Nephron (organoid): ENCODE results near the gene PKD1L1.

Experiments used
- H3K27ac Mint-ChIP-seq, 3 experiments: 2 replicates each; pipeline ENCODE4 v1.8.0; 2020; ENCODE audit warnings: mixed read lengths in 3 of 3, mild to moderate bottlenecking in 2 of 3, moderate library complexity in 1 of 3
- H3K27me3 Mint-ChIP-seq: 2 replicates; pipeline ENCODE4 v1.8.0; 2021; ENCODE audit warnings: low read depth, mild to moderate bottlenecking, moderate library complexity, mixed read lengths
- H3K36me3 Mint-ChIP-seq: 2 replicates; pipeline ENCODE4 v1.8.0; 2020; ENCODE audit warnings: low read depth, mixed read lengths
- H3K4me1 Mint-ChIP-seq: 2 replicates; pipeline ENCODE4 v1.8.0; 2020; ENCODE audit warnings: mixed read lengths
- H3K4me3 Mint-ChIP-seq, 3 experiments: 2 replicates each; pipeline ENCODE4 v1.8.0; 2020; ENCODE audit warnings: mild to moderate bottlenecking in 3 of 3, mixed read lengths in 3 of 3, moderate library complexity in 2 of 3
- H3K9me3 Mint-ChIP-seq: 2 replicates; pipeline ENCODE4 v1.8.0; 2020; ENCODE audit warnings: mixed read lengths
- TF ChIP-seq, protein P1 (sequence below), 3 experiments: fragments of 200-600 bp; sonication (generic); IDR thresholded peaks; one replicate each; pipeline ENCODE4 v1.5.0; 2021; ENCODE audit warnings: antibody characterized with exemption in 3 of 3; ENCODE audit not compliant: unreplicated experiment in 3 of 3

PKD1L1 gene

GRCh38 chr7:47905076-47905920, 43.0 kb downstream of the PKD1L1 start:
- Mint-ChIP-seq H3K27ac (no peak overlapping the region), H3K4me1 (peaks cover 29% of the 10 kb centered on the region), H3K9me3 (no peaks in the 10 kb centered on the region), H3K27me3 (peaks cover 4% of the 10 kb centered on the region), H3K4me3 (no peak overlapping the region), H3K36me3 (no peaks in the 10 kb centered on the region)
- TF ChIP-seq, protein P1, sequence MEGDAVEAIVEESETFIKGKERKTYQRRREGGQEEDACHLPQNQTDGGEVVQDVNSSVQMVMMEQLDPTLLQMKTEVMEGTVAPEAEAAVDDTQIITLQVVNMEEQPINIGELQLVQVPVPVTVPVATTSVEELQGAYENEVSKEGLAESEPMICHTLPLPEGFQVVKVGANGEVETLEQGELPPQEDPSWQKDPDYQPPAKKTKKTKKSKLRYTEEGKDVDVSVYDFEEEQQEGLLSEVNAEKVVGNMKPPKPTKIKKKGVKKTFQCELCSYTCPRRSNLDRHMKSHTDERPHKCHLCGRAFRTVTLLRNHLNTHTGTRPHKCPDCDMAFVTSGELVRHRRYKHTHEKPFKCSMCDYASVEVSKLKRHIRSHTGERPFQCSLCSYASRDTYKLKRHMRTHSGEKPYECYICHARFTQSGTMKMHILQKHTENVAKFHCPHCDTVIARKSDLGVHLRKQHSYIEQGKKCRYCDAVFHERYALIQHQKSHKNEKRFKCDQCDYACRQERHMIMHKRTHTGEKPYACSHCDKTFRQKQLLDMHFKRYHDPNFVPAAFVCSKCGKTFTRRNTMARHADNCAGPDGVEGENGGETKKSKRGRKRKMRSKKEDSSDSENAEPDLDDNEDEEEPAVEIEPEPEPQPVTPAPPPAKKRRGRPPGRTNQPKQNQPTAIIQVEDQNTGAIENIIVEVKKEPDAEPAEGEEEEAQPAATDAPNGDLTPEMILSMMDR (IDR thresholded peaks at IDR 0.05; ENCODE audit: unreplicated experiment in 3 of 3), result no peak

GRCh38 chr7:47902013-47902412, 46.3 kb downstream of the PKD1L1 start:
- H3K27me3 Mint-ChIP-seq, result no peaks in the 10 kb centered on the region
- H3K4me3 Mint-ChIP-seq, result no peak overlapping the region
- no peak overlapping the region for H3K27ac Mint-ChIP-seq
- H3K36me3 Mint-ChIP-seq, result no peaks in the 10 kb centered on the region
- H3K9me3 Mint-ChIP-seq, result no peaks in the 10 kb centered on the region
- TF ChIP-seq, protein P1 (IDR thresholded peaks at IDR 0.05; ENCODE audit: unreplicated experiment in 3 of 3), result no peak
- H3K4me1 Mint-ChIP-seq, result peaks cover 14% of the 10 kb centered on the region

- no peak overlapping the region for H3K27ac Mint-ChIP-seq
- H3K9me3 Mint-ChIP-seq, result no peaks in the 10 kb centered on the region
- no peaks in the 10 kb centered on the region for H3K36me3 Mint-ChIP-seq
- TF ChIP-seq, protein P1 (IDR thresholded peaks at IDR 0.05; ENCODE audit: unreplicated experiment in 3 of 3), result no peak
- no peaks in the 10 kb centered on the region for H3K27me3 Mint-ChIP-seq
- H3K4me1 Mint-ChIP-seq, result peaks cover 14% of the 10 kb centered on the region
- no peak overlapping the region for H3K4me3 Mint-ChIP-seq
Observed at GRCh38 chr7:47901542-47901941, 46.7 kb downstream of the PKD1L1 start.

DNA sequence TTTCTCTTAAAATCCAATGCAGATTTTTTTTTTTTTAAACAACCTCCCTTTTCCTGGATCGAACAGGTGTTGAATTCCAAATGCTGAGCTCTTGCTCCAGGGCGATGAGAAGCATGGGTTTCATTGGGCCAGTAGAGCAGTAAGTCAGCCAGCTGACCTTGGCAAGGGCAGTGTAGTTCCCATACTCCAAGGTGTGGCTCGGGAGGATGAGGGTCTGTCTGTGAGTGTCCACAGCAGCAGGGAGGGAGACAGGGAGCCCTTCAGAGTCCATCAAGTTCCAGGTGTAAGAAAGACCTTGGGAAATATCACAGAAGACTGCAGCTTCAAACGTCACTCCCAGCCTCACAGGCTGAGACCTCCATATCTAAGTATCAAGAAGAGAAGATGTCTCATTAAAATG, 50.4 kb downstream of the PKD1L1 start:
- no peak overlapping the region for H3K27ac Mint-ChIP-seq

GRCh38 chr7:47896809-47897423, 51.4 kb downstream of the PKD1L1 start:
- H3K27ac Mint-ChIP-seq, result no peak overlapping the region
- H3K4me1 Mint-ChIP-seq, result peaks cover 4% of the 10 kb centered on the region
- no peak overlapping the region for H3K4me3 Mint-ChIP-seq
- TF ChIP-seq, protein P1 (IDR thresholded peaks at IDR 0.05; ENCODE audit: unreplicated experiment in 3 of 3), result no peak
- H3K36me3 Mint-ChIP-seq, result no peaks in the 10 kb centered on the region
- no peaks in the 10 kb centered on the region for H3K27me3 Mint-ChIP-seq
- H3K9me3 Mint-ChIP-seq, result no peaks in the 10 kb centered on the region

More for the DNA sequence above, 50.4 kb downstream of the PKD1L1 start:
- Mint-ChIP-seq H3K9me3 (no peaks in the 10 kb centered on the region), H3K36me3 (no peaks in the 10 kb centered on the region), H3K4me1 (peaks cover 4% of the 10 kb centered on the region), H3K4me3 (no peak overlapping the region), H3K27me3 (no peaks in the 10 kb centered on the region)
- TF ChIP-seq, protein P1 (IDR thresholded peaks at IDR 0.05; ENCODE audit: unreplicated experiment in 3 of 3), result no peak
